ENCODE data around the gene DVL3.

GRCh38 chr3:184157206-184157605 lies 2.0 kb downstream of the DVL3 start:
- TF ChIP-seq, protein P1, sequence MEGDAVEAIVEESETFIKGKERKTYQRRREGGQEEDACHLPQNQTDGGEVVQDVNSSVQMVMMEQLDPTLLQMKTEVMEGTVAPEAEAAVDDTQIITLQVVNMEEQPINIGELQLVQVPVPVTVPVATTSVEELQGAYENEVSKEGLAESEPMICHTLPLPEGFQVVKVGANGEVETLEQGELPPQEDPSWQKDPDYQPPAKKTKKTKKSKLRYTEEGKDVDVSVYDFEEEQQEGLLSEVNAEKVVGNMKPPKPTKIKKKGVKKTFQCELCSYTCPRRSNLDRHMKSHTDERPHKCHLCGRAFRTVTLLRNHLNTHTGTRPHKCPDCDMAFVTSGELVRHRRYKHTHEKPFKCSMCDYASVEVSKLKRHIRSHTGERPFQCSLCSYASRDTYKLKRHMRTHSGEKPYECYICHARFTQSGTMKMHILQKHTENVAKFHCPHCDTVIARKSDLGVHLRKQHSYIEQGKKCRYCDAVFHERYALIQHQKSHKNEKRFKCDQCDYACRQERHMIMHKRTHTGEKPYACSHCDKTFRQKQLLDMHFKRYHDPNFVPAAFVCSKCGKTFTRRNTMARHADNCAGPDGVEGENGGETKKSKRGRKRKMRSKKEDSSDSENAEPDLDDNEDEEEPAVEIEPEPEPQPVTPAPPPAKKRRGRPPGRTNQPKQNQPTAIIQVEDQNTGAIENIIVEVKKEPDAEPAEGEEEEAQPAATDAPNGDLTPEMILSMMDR (IDR thresholded peaks at IDR 0.05) = no peak
- TF ChIP-seq RAD21 (conservative IDR thresholded peaks at IDR 0.05 in 1 of 2, IDR thresholded peaks at IDR 0.05 in 1 of 2) (no peak), ESRRA (IDR thresholded peaks at IDR 0.05; ENCODE audit: borderline replicate concordance, low read length) (no peak), EHF (CRISPR knock-in tag; IDR thresholded peaks at IDR 0.05) (no peak), CHD4 (IDR thresholded peaks at IDR 0.05; ENCODE audit: borderline replicate concordance) (no peak), ZNF302 (CRISPR knock-in tag; IDR thresholded peaks at IDR 0.05) (no peak)
- TF ChIP-seq, protein P2, sequence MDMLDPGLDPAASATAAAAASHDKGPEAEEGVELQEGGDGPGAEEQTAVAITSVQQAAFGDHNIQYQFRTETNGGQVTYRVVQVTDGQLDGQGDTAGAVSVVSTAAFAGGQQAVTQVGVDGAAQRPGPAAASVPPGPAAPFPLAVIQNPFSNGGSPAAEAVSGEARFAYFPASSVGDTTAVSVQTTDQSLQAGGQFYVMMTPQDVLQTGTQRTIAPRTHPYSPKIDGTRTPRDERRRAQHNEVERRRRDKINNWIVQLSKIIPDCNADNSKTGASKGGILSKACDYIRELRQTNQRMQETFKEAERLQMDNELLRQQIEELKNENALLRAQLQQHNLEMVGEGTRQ (IDR thresholded peaks at IDR 0.05) = no peak

Measured in A549 (cell line).